ENCODE results near the gene MAP1LC3B2. TPM values are rescaled to one million over a fixed set of nuclear protein-coding genes. Genes with fewer than 3 reads are reported as not detected.

MAP1LC3B2 gene
- total and polyA plus RNA-seq, 9 donors: 0.71 to 9.2 (median 5.3) TPM

- no peaks in the 10 kb centered on the region for H3K9me3 ChIP-seq (replicated peaks; ENCODE audit: control insufficient read depth, low read depth, low read length)
- no peaks in the 10 kb centered on the region for H3K36me3 ChIP-seq (ENCODE audit: control insufficient read depth, insufficient read depth, low read length)
- H3K27ac ChIP-seq (ENCODE audit: low read length): no peak overlapping the region
- no peak overlapping the region for H3K4me3 ChIP-seq (ENCODE audit: low read length)
- DNase-seq: no peak
- peaks cover 36% of the 10 kb centered on the region for H3K4me1 ChIP-seq (ENCODE audit: control insufficient read depth, insufficient read depth, low read length)
- no peaks in the 10 kb centered on the region for H3K27me3 ChIP-seq (ENCODE audit: control insufficient read depth, insufficient read depth, low read length)
- WGBS (ENCODE audit: insufficient coverage): 75% methylated on average over 2 of the region's 7 CpGs
These were observed 43.0 kb downstream of the MAP1LC3B2 start for GRCh38 chr12:116601933-116602810.

GRCh38 chr12:116603546-116604177, 44.5 kb downstream of the MAP1LC3B2 start:
- Histone ChIP-seq H3K4me3 (ENCODE audit: low read length) (no peak overlapping the region), H3K9me3 (replicated peaks; ENCODE audit: control insufficient read depth, low read depth, low read length) (no peaks in the 10 kb centered on the region), H3K4me1 (ENCODE audit: control insufficient read depth, insufficient read depth, low read length) (peaks cover 28% of the 10 kb centered on the region), H3K27ac (ENCODE audit: low read length) (peak overlapping the region; percentile 13), H3K27me3 (ENCODE audit: control insufficient read depth, insufficient read depth, low read length) (no peaks in the 10 kb centered on the region), H3K36me3 (ENCODE audit: control insufficient read depth, insufficient read depth, low read length) (no peaks in the 10 kb centered on the region)
- 83% methylated on average over 5 of the region's 15 CpGs for WGBS (ENCODE audit: insufficient coverage)
- no peak for DNase-seq

- DNase-seq: peak; percentile 92
These were observed 45.2 kb downstream of the MAP1LC3B2 start for GRCh38 chr12:116604178-116604895.

GRCh38 chr12:116604951-116605641, 45.9 kb downstream of the MAP1LC3B2 start:
- 39% methylated on average over 8 of the region's 22 CpGs for WGBS (ENCODE audit: insufficient coverage)
- Histone ChIP-seq H3K4me1 (ENCODE audit: control insufficient read depth, insufficient read depth, low read length) (peaks cover 24% of the 10 kb centered on the region), H3K27ac (ENCODE audit: low read length) (peak overlapping the region; percentile 82), H3K27me3 (ENCODE audit: control insufficient read depth, insufficient read depth, low read length) (no peaks in the 10 kb centered on the region), H3K36me3 (ENCODE audit: control insufficient read depth, insufficient read depth, low read length) (no peaks in the 10 kb centered on the region), H3K4me3 (ENCODE audit: low read length) (peak overlapping the region; percentile 17), H3K9me3 (replicated peaks; ENCODE audit: control insufficient read depth, low read depth, low read length) (no peaks in the 10 kb centered on the region)
- peak; percentile 80 for DNase-seq

More at GRCh38 chr12:116604178-116604895, 45.2 kb downstream of the MAP1LC3B2 start:
- H3K36me3 ChIP-seq (ENCODE audit: control insufficient read depth, insufficient read depth, low read length): no peaks in the 10 kb centered on the region
- WGBS (ENCODE audit: insufficient coverage): no CpG with 5 or more reads among the region's 13 CpGs
- no peaks in the 10 kb centered on the region for H3K27me3 ChIP-seq (ENCODE audit: control insufficient read depth, insufficient read depth, low read length)
- peak overlapping the region; percentile 82 for H3K27ac ChIP-seq (ENCODE audit: low read length)
- peak overlapping the region; percentile 17 for H3K4me3 ChIP-seq (ENCODE audit: low read length)
- peaks cover 23% of the 10 kb centered on the region for H3K4me1 ChIP-seq (ENCODE audit: control insufficient read depth, insufficient read depth, low read length)
- no peaks in the 10 kb centered on the region for H3K9me3 ChIP-seq (replicated peaks; ENCODE audit: control insufficient read depth, low read depth, low read length)

DNA sequence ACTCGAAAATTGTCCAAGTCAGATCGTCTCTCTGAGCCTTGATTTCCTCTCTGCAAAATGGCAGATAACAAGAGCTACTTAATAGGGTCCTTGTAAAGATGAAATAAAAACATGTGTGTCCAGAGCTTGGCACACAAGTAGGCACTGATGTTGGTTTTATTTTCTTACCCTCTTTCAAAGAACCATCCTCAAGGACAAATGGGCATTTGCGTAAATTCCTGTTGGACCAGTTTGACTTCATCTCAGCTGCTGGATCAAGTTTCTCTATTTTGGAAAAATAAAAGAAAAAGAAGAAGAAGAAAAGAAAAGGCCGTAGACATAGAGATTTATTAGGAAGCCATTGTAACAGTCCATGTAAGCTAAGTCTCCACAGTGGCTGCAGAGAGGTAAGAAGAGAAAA, 47.2 kb downstream of the MAP1LC3B2 start:
- Histone ChIP-seq H3K9me3 (replicated peaks; ENCODE audit: control insufficient read depth, low read depth, low read length) (no peaks in the 10 kb centered on the region), H3K36me3 (ENCODE audit: control insufficient read depth, insufficient read depth, low read length) (no peaks in the 10 kb centered on the region), H3K4me3 (ENCODE audit: low read length) (no peak overlapping the region), H3K4me1 (ENCODE audit: control insufficient read depth, insufficient read depth, low read length) (peaks cover 24% of the 10 kb centered on the region), H3K27ac (ENCODE audit: low read length) (no peak overlapping the region), H3K27me3 (ENCODE audit: control insufficient read depth, insufficient read depth, low read length) (no peaks in the 10 kb centered on the region)
- WGBS (ENCODE audit: insufficient coverage): 21% methylated on average over 2 of the region's 4 CpGs
- no peak for DNase-seq

- Histone ChIP-seq H3K9me3 (replicated peaks; ENCODE audit: control insufficient read depth, low read depth, low read length) (no peaks in the 10 kb centered on the region), H3K4me1 (ENCODE audit: control insufficient read depth, insufficient read depth, low read length) (peaks cover 24% of the 10 kb centered on the region), H3K27ac (ENCODE audit: low read length) (no peak overlapping the region), H3K27me3 (ENCODE audit: control insufficient read depth, insufficient read depth, low read length) (no peaks in the 10 kb centered on the region), H3K4me3 (ENCODE audit: low read length) (no peak overlapping the region), H3K36me3 (ENCODE audit: control insufficient read depth, insufficient read depth, low read length) (no peaks in the 10 kb centered on the region)
- WGBS (ENCODE audit: insufficient coverage): 96% methylated on average over 3 of the region's 6 CpGs
- no peak for DNase-seq
These were observed 47.9 kb downstream of the MAP1LC3B2 start for GRCh38 chr12:116607039-116607438.

GRCh38 chr12:116609319-116610114, 50.3 kb downstream of the MAP1LC3B2 start:
- Histone ChIP-seq H3K27me3 (ENCODE audit: control insufficient read depth, insufficient read depth, low read length) (no peaks in the 10 kb centered on the region), H3K9me3 (replicated peaks; ENCODE audit: control insufficient read depth, low read depth, low read length) (no peaks in the 10 kb centered on the region), H3K27ac (ENCODE audit: low read length) (peak overlapping the region; percentile 62), H3K36me3 (ENCODE audit: control insufficient read depth, insufficient read depth, low read length) (no peaks in the 10 kb centered on the region), H3K4me3 (ENCODE audit: low read length) (no peak overlapping the region), H3K4me1 (ENCODE audit: control insufficient read depth, insufficient read depth, low read length) (peaks cover 18% of the 10 kb centered on the region)
- peak; percentile 65 for DNase-seq
- 43% methylated on average over 3 of the region's 8 CpGs for WGBS (ENCODE audit: insufficient coverage)

GRCh38 chr12:116610971-116611541, 51.9 kb downstream of the MAP1LC3B2 start:
- DNase-seq: peak; percentile 37
- no peak overlapping the region for H3K27ac ChIP-seq (ENCODE audit: low read length)

GRCh38 chr12:116612436-116612835, 53.3 kb downstream of the MAP1LC3B2 start:
- 87% methylated on average over 4 of the region's 6 CpGs for WGBS (ENCODE audit: insufficient coverage)
- Histone ChIP-seq H3K27me3 (ENCODE audit: control insufficient read depth, insufficient read depth, low read length) (no peaks in the 10 kb centered on the region), H3K4me3 (ENCODE audit: low read length) (no peak overlapping the region), H3K36me3 (ENCODE audit: control insufficient read depth, insufficient read depth, low read length) (no peaks in the 10 kb centered on the region), H3K4me1 (ENCODE audit: control insufficient read depth, insufficient read depth, low read length) (peaks cover 8% of the 10 kb centered on the region), H3K27ac (ENCODE audit: low read length) (no peak overlapping the region), H3K9me3 (replicated peaks; ENCODE audit: control insufficient read depth, low read depth, low read length) (no peaks in the 10 kb centered on the region)
- no peak for DNase-seq

More at GRCh38 chr12:116610971-116611541, 51.9 kb downstream of the MAP1LC3B2 start:
- no peaks in the 10 kb centered on the region for H3K9me3 ChIP-seq (replicated peaks; ENCODE audit: control insufficient read depth, low read depth, low read length)
- H3K4me1 ChIP-seq (ENCODE audit: control insufficient read depth, insufficient read depth, low read length): peaks cover 8% of the 10 kb centered on the region
- no peaks in the 10 kb centered on the region for H3K27me3 ChIP-seq (ENCODE audit: control insufficient read depth, insufficient read depth, low read length)
- H3K4me3 ChIP-seq (ENCODE audit: low read length): no peak overlapping the region
- no peaks in the 10 kb centered on the region for H3K36me3 ChIP-seq (ENCODE audit: control insufficient read depth, insufficient read depth, low read length)
- WGBS (ENCODE audit: insufficient coverage): 62% methylated on average over 7 of the region's 11 CpGs

Data from muscle of leg (tissue), 11 donors.